HL-60 (cell line): ENCODE data around the gene CUL1.

ENCODE experiments used
- GABPA ChIP-seq: IDR thresholded peaks from 2 replicates; pipeline ENCODE4 v1.6.1; 2012; ENCODE audit warnings: low read depth
- POLR2AphosphoS5 ChIP-seq: IDR thresholded peaks from 2 replicates; pipeline ENCODE4 v1.6.1; 2012; ENCODE audit warnings: low read depth
- SPI1 ChIP-seq: IDR thresholded peaks from 2 replicates; pipeline ENCODE4 v1.6.1; 2012; ENCODE audit warnings: low read depth, mild to moderate bottlenecking, borderline replicate concordance
- TF ChIP-seq, protein P1 (sequence below): IDR thresholded peaks from one replicate; pipeline ENCODE4 v1.5.1; 2011; ENCODE audit warnings: low read length, control low read depth, inconsistent platforms; ENCODE audit not compliant: insufficient read depth
- TF ChIP-seq, protein P2 (sequence below): IDR thresholded peaks from 2 replicates; pipeline ENCODE4 v1.6.1; 2012; ENCODE audit warnings: low read depth; ENCODE audit not compliant: insufficient replicate concordance

DNA sequence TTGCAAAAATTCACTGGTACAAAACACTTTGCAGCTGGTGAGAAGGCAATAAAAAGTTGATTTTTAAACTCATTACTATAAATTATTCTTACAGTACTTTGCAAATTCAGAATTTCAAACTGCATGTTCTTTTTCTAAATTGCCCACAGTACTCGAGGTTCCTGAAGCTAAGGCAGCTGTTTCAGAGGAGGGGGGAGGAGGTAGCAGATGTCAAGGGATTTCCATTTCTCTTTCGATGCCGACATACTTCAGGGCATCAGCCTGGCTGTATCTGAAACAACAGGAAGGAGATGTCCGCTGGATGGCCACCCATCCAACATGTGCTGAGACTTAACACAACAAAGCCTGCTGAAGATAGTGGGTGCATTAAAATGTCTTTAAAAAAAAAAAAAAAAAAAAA is 108.7 kb downstream of the CUL1 start:
- TF ChIP-seq, protein P1, sequence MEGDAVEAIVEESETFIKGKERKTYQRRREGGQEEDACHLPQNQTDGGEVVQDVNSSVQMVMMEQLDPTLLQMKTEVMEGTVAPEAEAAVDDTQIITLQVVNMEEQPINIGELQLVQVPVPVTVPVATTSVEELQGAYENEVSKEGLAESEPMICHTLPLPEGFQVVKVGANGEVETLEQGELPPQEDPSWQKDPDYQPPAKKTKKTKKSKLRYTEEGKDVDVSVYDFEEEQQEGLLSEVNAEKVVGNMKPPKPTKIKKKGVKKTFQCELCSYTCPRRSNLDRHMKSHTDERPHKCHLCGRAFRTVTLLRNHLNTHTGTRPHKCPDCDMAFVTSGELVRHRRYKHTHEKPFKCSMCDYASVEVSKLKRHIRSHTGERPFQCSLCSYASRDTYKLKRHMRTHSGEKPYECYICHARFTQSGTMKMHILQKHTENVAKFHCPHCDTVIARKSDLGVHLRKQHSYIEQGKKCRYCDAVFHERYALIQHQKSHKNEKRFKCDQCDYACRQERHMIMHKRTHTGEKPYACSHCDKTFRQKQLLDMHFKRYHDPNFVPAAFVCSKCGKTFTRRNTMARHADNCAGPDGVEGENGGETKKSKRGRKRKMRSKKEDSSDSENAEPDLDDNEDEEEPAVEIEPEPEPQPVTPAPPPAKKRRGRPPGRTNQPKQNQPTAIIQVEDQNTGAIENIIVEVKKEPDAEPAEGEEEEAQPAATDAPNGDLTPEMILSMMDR: no peak
- TF ChIP-seq POLR2AphosphoS5: no peak
- no peak for TF ChIP-seq SPI1
- no peak for TF ChIP-seq GABPA
- TF ChIP-seq, protein P2, sequence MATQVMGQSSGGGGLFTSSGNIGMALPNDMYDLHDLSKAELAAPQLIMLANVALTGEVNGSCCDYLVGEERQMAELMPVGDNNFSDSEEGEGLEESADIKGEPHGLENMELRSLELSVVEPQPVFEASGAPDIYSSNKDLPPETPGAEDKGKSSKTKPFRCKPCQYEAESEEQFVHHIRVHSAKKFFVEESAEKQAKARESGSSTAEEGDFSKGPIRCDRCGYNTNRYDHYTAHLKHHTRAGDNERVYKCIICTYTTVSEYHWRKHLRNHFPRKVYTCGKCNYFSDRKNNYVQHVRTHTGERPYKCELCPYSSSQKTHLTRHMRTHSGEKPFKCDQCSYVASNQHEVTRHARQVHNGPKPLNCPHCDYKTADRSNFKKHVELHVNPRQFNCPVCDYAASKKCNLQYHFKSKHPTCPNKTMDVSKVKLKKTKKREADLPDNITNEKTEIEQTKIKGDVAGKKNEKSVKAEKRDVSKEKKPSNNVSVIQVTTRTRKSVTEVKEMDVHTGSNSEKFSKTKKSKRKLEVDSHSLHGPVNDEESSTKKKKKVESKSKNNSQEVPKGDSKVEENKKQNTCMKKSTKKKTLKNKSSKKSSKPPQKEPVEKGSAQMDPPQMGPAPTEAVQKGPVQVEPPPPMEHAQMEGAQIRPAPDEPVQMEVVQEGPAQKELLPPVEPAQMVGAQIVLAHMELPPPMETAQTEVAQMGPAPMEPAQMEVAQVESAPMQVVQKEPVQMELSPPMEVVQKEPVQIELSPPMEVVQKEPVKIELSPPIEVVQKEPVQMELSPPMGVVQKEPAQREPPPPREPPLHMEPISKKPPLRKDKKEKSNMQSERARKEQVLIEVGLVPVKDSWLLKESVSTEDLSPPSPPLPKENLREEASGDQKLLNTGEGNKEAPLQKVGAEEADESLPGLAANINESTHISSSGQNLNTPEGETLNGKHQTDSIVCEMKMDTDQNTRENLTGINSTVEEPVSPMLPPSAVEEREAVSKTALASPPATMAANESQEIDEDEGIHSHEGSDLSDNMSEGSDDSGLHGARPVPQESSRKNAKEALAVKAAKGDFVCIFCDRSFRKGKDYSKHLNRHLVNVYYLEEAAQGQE: no peak
